SK-N-DZ (cell line): Measurements from ENCODE around the gene DGKG.

Experiments used
- DNase-seq: peaks from one replicate; pipeline ENCODE4 v3.0.0-alpha.2; 2015; ENCODE audit warnings: low spot score

DGKG gene

GRCh38 chr3:186109897-186110803 lies 251.9 kb downstream of the DGKG start:
- no peak for DNase-seq

- peak; percentile 99 for DNase-seq
These were observed 252.8 kb downstream of the DGKG start, which contains the start of gene ETV5 for GRCh38 chr3:186108941-186109865. Gene ETV5, minus strand, starts transcription at chr3:186109089. Its CDS starts 3,221 bp downstream, at chr3:186105868.

- DNase-seq, result no peak
These were observed 253.7 kb downstream of the DGKG start for GRCh38 chr3:186108106-186108940.

- peak; percentile 82 for DNase-seq
These were observed 254.6 kb downstream of the DGKG start for GRCh38 chr3:186107215-186108105.

GRCh38 chr3:186105543-186105942 lies 256.5 kb downstream of the DGKG start:
- DNase-seq, result no peak

GRCh38 chr3:186102687-186103086 lies 259.3 kb downstream of the DGKG start:
- DNase-seq, result no peak

- no peak for DNase-seq
These were observed 261.6 kb downstream of the DGKG start for GRCh38 chr3:186100398-186100797.

GRCh38 chr3:186099178-186099577 lies 262.9 kb downstream of the DGKG start:
- DNase-seq, result no peak

GRCh38 chr3:186098740-186099139 lies 263.3 kb downstream of the DGKG start:
- no peak for DNase-seq

- peak; percentile 78 for DNase-seq
These were observed 264.2 kb downstream of the DGKG start for GRCh38 chr3:186097663-186098451.

- DNase-seq, result no peak
These were observed 264.7 kb downstream of the DGKG start for GRCh38 chr3:186097317-186097662.
